Caco-2 (cell line): ENCODE measurements around the gene RFC5. TPM values are rescaled to one million over a fixed set of nuclear protein-coding genes. Genes with fewer than 3 reads are reported as not detected.

ENCODE experiments used
- BruUV-seq: library from RNA; stranded (reverse); fragments of 400-500 nt; replicated peaks from 2 replicates; lab custom pipeline; 2021; lab: Mats Ljungman, UMichigan
- CTCF ChIA-PET: fragments of 300-600 bp; sonication (Branson Sonifier 250); formaldehyde crosslinking; loops from one replicate; lab custom pipeline; 2022; ENCODE audit warnings: antibody characterized with exemption; lab: Charles Lee
- POLR2A ChIA-PET: fragments of 300-600 bp; sonication (Branson Sonifier 250); formaldehyde crosslinking; loops from one replicate; lab custom pipeline; 2022; ENCODE audit warnings: antibody characterized with exemption; lab: Charles Lee
- DNase-seq, 2 experiments: peaks; one replicate each; pipeline versions ENCODE4 v3.0.0 to v3.0.0-alpha.2; 2020 to 2022
- H3K27me3 ChIP-seq: replicated peaks from 2 replicates; pipeline ENCODE4 v1.6.0; 2011; ENCODE audit warnings: low read length; ENCODE audit not compliant: control insufficient read depth, insufficient read depth
- H3K36me3 ChIP-seq: 2 replicates; pipeline ENCODE4 v1.5.1; 2011; ENCODE audit warnings: low read length; ENCODE audit not compliant: control insufficient read depth, insufficient read depth
- H3K4me1 ChIP-seq: fragments of 250-450 bp; sonication (Bioruptor Pico); 2 replicates; pipeline ENCODE4 v1.5.1; 2020; ENCODE audit warnings: mild to moderate bottlenecking
- H3K4me3 ChIP-seq: 2 replicates; pipeline ENCODE4 v1.5.1; 2011; ENCODE audit warnings: low read depth, mild to moderate bottlenecking, control low read depth, low read length
- H3K9me3 ChIP-seq: fragments of 250-450 bp; sonication (Bioruptor Pico); 2 replicates; pipeline ENCODE4 v1.5.1; 2020; ENCODE audit warnings: mild to moderate bottlenecking, moderate library complexity
- H3K27ac Mint-ChIP-seq: one replicate; pipeline ENCODE4 v1.8.0; 2022; ENCODE audit warnings: mixed read lengths; ENCODE audit not compliant: unreplicated experiment
- H3K27me3 Mint-ChIP-seq: one replicate; pipeline ENCODE4 v1.8.0; 2022; ENCODE audit warnings: mixed read lengths; ENCODE audit not compliant: insufficient read depth, unreplicated experiment
- H3K36me3 Mint-ChIP-seq: one replicate; pipeline ENCODE4 v1.8.0; 2022; ENCODE audit warnings: mild to moderate bottlenecking, mixed read lengths; ENCODE audit not compliant: insufficient read depth, unreplicated experiment
- H3K4me1 Mint-ChIP-seq: one replicate; pipeline ENCODE4 v1.8.0; 2022; ENCODE audit warnings: low read depth, mixed read lengths; ENCODE audit not compliant: unreplicated experiment
- H3K4me3 Mint-ChIP-seq: one replicate; pipeline ENCODE4 v1.8.0; 2022; ENCODE audit warnings: mild to moderate bottlenecking, moderate library complexity, mixed read lengths; ENCODE audit not compliant: unreplicated experiment
- H3K9me3 Mint-ChIP-seq: one replicate; pipeline ENCODE4 v1.8.0; 2022; ENCODE audit warnings: mixed read lengths; ENCODE audit not compliant: unreplicated experiment
- intact Hi-C: fragments of 100-400 bp; cut with micrococcal nuclease; formaldehyde crosslinking; loops from one replicate; pipeline ENCODE4 v1.10.0; 2022; ENCODE audit not compliant: unreplicated experiment
- total RNA-seq: library from RNA; stranded (reverse); gene quantifications from 2 replicates; pipeline ENCODE4 v1.2.3, GENCODE V29; 2022
- TF ChIP-seq, protein P1 (sequence below), 2 experiments: fragments of 200-600 bp in 1 of 2; IDR thresholded peaks; 1 replicate in 1 of 2; 2 replicates in 1 of 2; pipeline versions ENCODE4 v1.5.1 to v1.8.0; 2011 to 2022; ENCODE audit warnings: antibody characterized with exemption in 1 of 2, control low read depth in 1 of 2, inconsistent platforms in 1 of 2, low read depth in 1 of 2, low read length in 1 of 2, mild to moderate bottlenecking in 1 of 2, moderate library complexity in 1 of 2; ENCODE audit not compliant: insufficient read depth in 1 of 2, severe bottlenecking in 1 of 2, unreplicated experiment in 1 of 2

Gene RFC5
- total RNA-seq, 1 experiment from 2014 or later: 42.7 TPM

DNA sequence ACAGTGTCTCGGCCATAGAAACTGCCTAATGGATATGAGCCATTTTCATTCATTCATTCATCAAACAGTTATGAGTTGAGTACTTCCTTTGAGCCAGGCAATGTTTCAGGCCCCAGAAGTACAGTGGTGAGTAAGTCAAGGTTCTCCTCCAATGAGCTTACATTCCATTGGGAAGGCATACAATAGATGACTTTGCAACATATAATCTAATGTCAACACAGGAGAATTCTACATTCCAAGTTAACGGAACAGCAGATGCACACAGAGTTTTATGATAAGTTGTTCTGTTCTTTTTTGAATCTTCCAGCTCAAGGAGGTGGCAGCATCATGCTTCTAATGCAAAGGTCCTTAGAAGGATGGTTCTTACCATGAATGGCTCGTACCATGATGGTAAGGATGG lies 3.2 kb upstream of the RFC5 start:
- peaks cover 22% of the 10 kb centered on the region for H3K36me3 Mint-ChIP-seq
- Histone ChIP-seq H3K27me3 (no peaks in the 10 kb centered on the region), H3K9me3 (no peaks in the 10 kb centered on the region), H3K4me1 (peaks cover 14% of the 10 kb centered on the region; the same call in 1 of the 2 replicates), H3K4me3 (no peak overlapping the region), H3K36me3 (no peaks in the 10 kb centered on the region)
- H3K4me1 Mint-ChIP-seq: peaks cover 7% of the 10 kb centered on the region
- CTCF ChIA-PET: no interaction called here
- H3K4me3 Mint-ChIP-seq: no peak overlapping the region
- POLR2A ChIA-PET: no interaction called here
- no peaks in the 10 kb centered on the region for H3K9me3 Mint-ChIP-seq
- TF ChIP-seq, protein P1, sequence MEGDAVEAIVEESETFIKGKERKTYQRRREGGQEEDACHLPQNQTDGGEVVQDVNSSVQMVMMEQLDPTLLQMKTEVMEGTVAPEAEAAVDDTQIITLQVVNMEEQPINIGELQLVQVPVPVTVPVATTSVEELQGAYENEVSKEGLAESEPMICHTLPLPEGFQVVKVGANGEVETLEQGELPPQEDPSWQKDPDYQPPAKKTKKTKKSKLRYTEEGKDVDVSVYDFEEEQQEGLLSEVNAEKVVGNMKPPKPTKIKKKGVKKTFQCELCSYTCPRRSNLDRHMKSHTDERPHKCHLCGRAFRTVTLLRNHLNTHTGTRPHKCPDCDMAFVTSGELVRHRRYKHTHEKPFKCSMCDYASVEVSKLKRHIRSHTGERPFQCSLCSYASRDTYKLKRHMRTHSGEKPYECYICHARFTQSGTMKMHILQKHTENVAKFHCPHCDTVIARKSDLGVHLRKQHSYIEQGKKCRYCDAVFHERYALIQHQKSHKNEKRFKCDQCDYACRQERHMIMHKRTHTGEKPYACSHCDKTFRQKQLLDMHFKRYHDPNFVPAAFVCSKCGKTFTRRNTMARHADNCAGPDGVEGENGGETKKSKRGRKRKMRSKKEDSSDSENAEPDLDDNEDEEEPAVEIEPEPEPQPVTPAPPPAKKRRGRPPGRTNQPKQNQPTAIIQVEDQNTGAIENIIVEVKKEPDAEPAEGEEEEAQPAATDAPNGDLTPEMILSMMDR (IDR thresholded peaks at IDR 0.05; ENCODE audit: insufficient read depth in 1 of 2, low read depth in 1 of 2, low read length in 1 of 2, severe bottlenecking in 1 of 2, unreplicated experiment in 1 of 2): no peak
- H3K27ac Mint-ChIP-seq: no peak overlapping the region
- peaks cover 3% of the 10 kb centered on the region for H3K27me3 Mint-ChIP-seq
- intact Hi-C loops: loop anchor here (5.0 kb wide), 1 partner anchor 136 kb away; no protein-coding TSS in a partner anchor
- BruUV-seq: no TSS peak
- DNase-seq: no peak

DNA sequence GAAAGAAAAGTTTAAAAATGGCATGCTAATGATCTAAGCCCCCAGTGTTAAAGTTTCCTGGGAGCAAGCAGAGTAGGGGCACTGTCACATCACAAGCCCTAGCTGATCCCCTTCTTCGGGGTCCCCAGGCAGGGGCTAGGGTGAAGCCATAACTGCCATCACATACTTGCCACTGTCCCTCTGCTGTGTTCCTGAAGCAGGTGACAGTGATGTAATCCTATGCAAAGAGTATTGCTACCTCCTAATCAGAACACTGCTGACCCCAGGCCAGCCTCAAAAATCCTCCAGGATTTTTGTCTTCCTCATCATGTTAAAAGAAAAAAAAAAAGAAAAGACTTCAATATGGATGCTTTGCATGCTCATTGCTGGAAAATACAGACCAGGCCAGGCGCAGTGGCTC lies 1.2 kb upstream of the RFC5 start:
- Histone ChIP-seq H3K4me1 (peaks cover 14% of the 10 kb centered on the region; the same call in 1 of the 2 replicates), H3K4me3 (no peak overlapping the region), H3K36me3 (no peaks in the 10 kb centered on the region; the same call in 1 of the 2 replicates), H3K27me3 (no peaks in the 10 kb centered on the region), H3K9me3 (no peaks in the 10 kb centered on the region)
- intact Hi-C loops: loop anchor here (5.0 kb wide), 1 partner anchor 48 kb away; the partner anchor contains the start of gene KSR2
- H3K9me3 Mint-ChIP-seq: no peaks in the 10 kb centered on the region
- no TSS peak for BruUV-seq
- peaks cover 38% of the 10 kb centered on the region for H3K36me3 Mint-ChIP-seq
- peak overlapping the region; percentile 90 for H3K4me3 Mint-ChIP-seq
- H3K4me1 Mint-ChIP-seq: peaks cover 7% of the 10 kb centered on the region
- DNase-seq: no peak
- TF ChIP-seq, protein P1 (IDR thresholded peaks at IDR 0.05; ENCODE audit: insufficient read depth in 1 of 2, low read depth in 1 of 2, low read length in 1 of 2, severe bottlenecking in 1 of 2, unreplicated experiment in 1 of 2): no peak
- POLR2A ChIA-PET: no interaction called here
- CTCF ChIA-PET: no interaction called here
- peaks cover 3% of the 10 kb centered on the region for H3K27me3 Mint-ChIP-seq
- H3K27ac Mint-ChIP-seq: no peak overlapping the region

DNA sequence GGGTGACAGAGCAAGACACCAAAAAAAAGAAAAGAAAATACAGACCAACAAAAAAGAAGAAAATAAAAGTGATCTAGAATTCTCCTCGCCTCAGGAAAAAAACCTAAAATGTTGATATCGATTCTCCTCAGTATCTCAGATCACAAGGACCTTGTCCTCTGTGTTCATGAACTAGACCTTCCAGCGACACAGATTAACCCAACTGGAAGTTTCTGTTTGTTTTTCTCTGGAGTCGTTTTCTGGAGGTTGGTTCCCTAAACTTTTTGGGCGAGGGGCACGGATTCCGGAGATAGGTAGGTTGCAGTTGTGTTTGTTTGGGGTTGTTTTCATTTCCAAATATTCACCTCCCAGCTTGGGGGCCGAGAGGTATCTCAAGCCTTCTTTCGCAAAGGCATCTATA lies 559 bp upstream of the RFC5 start:
- DNase-seq: no peak
- no TSS peak for BruUV-seq
- intact Hi-C loops: loop anchor here (2.0 to 5.0 kb wide), 2 partner anchors 37 to 49 kb away; partner anchors contain the start of gene KSR2
- peak overlapping the region; percentile 97 for H3K27ac Mint-ChIP-seq
- POLR2A ChIA-PET: no interaction called here
- peaks cover 44% of the 10 kb centered on the region for H3K36me3 Mint-ChIP-seq
- CTCF ChIA-PET: interaction anchor here (1.5 kb wide), 1 partner anchor 159 kb away, joined by 5 read pairs; no protein-coding TSS in a partner anchor
- no peaks in the 10 kb centered on the region for H3K9me3 Mint-ChIP-seq
- TF ChIP-seq, protein P1 (IDR thresholded peaks at IDR 0.05; ENCODE audit: insufficient read depth in 1 of 2, low read depth in 1 of 2, low read length in 1 of 2, severe bottlenecking in 1 of 2, unreplicated experiment in 1 of 2): no peak
- H3K4me3 Mint-ChIP-seq: peak overlapping the region; percentile 90
- Histone ChIP-seq H3K9me3 (no peaks in the 10 kb centered on the region), H3K4me3 (peak overlapping the region; percentile 84; the same call in 1 of the 2 replicates), H3K27me3 (no peaks in the 10 kb centered on the region), H3K36me3 (no peaks in the 10 kb centered on the region; the same call in 1 of the 2 replicates), H3K4me1 (peaks cover 14% of the 10 kb centered on the region; the same call in 1 of the 2 replicates)
- H3K27me3 Mint-ChIP-seq: peaks cover 3% of the 10 kb centered on the region
- H3K4me1 Mint-ChIP-seq: peaks cover 7% of the 10 kb centered on the region
